Fibroblast of lung (primary cell): ENCODE data around the gene SAG. TPM values are rescaled to one million over a fixed set of nuclear protein-coding genes. Genes with fewer than 3 reads are reported as not detected.
A peak's percentile ranks its signal among the peaks of the same experiment; 100 is the strongest.

ENCODE experiments used
- DNase-seq, 2 donors: peaks; one replicate each; pipeline versions ENCODE4 v3.0.0 to v3.0.0-alpha.2; 2010; ENCODE audit warnings: low read depth in 2 of 2
- H2AFZ ChIP-seq: 2 replicates; pipeline ENCODE4 v1.5.1; 2012; ENCODE audit warnings: low read length, control low read depth, inconsistent platforms
- H3K27ac ChIP-seq: 2 replicates; pipeline ENCODE4 v1.5.1; 2011; ENCODE audit warnings: low read length, control low read depth; ENCODE audit not compliant: insufficient read depth
- H3K27me3 ChIP-seq: 2 replicates; pipeline ENCODE4 v1.5.1; 2011; ENCODE audit warnings: mild to moderate bottlenecking, low read length; ENCODE audit not compliant: control insufficient read depth, insufficient read depth
- H3K36me3 ChIP-seq: 2 replicates; pipeline ENCODE4 v1.5.1; 2011; ENCODE audit warnings: low read length; ENCODE audit not compliant: control insufficient read depth, insufficient read depth
- H3K4me1 ChIP-seq: 2 replicates; pipeline ENCODE4 v1.5.1; 2011; ENCODE audit warnings: low read length; ENCODE audit not compliant: control insufficient read depth, insufficient read depth; ENCODE audit errors: extremely low read depth
- H3K4me2 ChIP-seq: 2 replicates; pipeline ENCODE4 v1.5.1; 2011; ENCODE audit warnings: low read length, control low read depth; ENCODE audit not compliant: insufficient read depth; ENCODE audit errors: extremely low read depth
- H3K4me3 ChIP-seq, 4 experiments: fragments of 200-600 bp in 1 of 4; sonication (generic) in 1 of 4; replicated peaks in 1 of 4; 2 replicates each; pipeline ENCODE4 v1.5.1; 2011 to 2016; ENCODE audit warnings: low read length in 4 of 4, low read depth in 3 of 4, mild to moderate bottlenecking in 3 of 4, control low read depth in 2 of 4, inconsistent platforms in 1 of 4, mixed read lengths in 1 of 4; ENCODE audit not compliant: insufficient read depth in 1 of 4; ENCODE audit errors: control extremely low read depth in 1 of 4
- H3K79me2 ChIP-seq: 2 replicates; pipeline ENCODE4 v1.5.1; 2012; ENCODE audit warnings: mild to moderate bottlenecking, low read length, inconsistent platforms; ENCODE audit not compliant: control insufficient read depth, insufficient read depth
- H3K9ac ChIP-seq: 2 replicates; pipeline ENCODE4 v1.5.1; 2011; ENCODE audit warnings: mild to moderate bottlenecking, low read length, control low read depth; ENCODE audit not compliant: insufficient read depth
- H3K9me3 ChIP-seq: 2 replicates; pipeline ENCODE4 v1.5.1; 2012; ENCODE audit warnings: low read depth, low read length; ENCODE audit not compliant: control insufficient read depth, insufficient read depth
- H4K20me1 ChIP-seq: 2 replicates; pipeline ENCODE4 v1.5.1; 2011; ENCODE audit warnings: low read length; ENCODE audit not compliant: control insufficient read depth, insufficient read depth; ENCODE audit errors: extremely low read depth
- CTCF ChIP-seq, 2 donors: IDR thresholded peaks in 1 of 2; conservative IDR thresholded peaks in 1 of 2; 1 replicate in 1 of 2; 2 replicates in 1 of 2; pipeline ENCODE4 v1.5.1; 2011 to 2012; ENCODE audit warnings: low read length in 2 of 2, control low read depth in 1 of 2, inconsistent platforms in 1 of 2, low read depth in 1 of 2, mild to moderate bottlenecking in 1 of 2
- EZH2 ChIP-seq: IDR thresholded peaks from 2 replicates; pipeline ENCODE4 v1.5.1; 2012; ENCODE audit warnings: low read length, control low read depth, mild to moderate bottlenecking; ENCODE audit errors: missing control alignments
- polyA plus RNA-seq, 2 donors: library from polyadenylated mRNA; depleted of rRNA in 1 of 2; stranded (reverse) in 1 of 2; unstranded in 1 of 2; fragments of >200 nt; gene quantifications; 2 replicates each; pipeline ENCODE4 v1.2.1, GENCODE V29; 2011 to 2012; ENCODE audit warnings: missing spikeins in 1 of 2
- total RNA-seq: library from RNA; depleted of rRNA; stranded (reverse); fragments of >200 nt; gene quantifications from 2 replicates; pipeline ENCODE4 v1.2.1, GENCODE V29; 2014

The SAG gene
- total and polyA plus RNA-seq, 2 donors (not counting 1 experiment from before 2014, with no cell fraction given), result not detected

GRCh38 chr2:233328922-233329321, 21.3 kb downstream of the SAG start:
- DNase-seq, result no peak
- Histone ChIP-seq H3K9ac (no peak overlapping the region), H3K27me3 (no peaks in the 10 kb centered on the region), H3K27ac (no peak overlapping the region), H3K4me3 (no peak overlapping the region), H3K4me2 (no peak overlapping the region), H2AFZ (no peak overlapping the region), H3K9me3 (no peaks in the 10 kb centered on the region), H4K20me1 (no peaks in the 10 kb centered on the region), H3K4me1 (no peaks in the 10 kb centered on the region), H3K79me2 (no peaks in the 10 kb centered on the region), H3K36me3 (no peaks in the 10 kb centered on the region)
- no peak for TF ChIP-seq EZH2
- TF ChIP-seq CTCF (conservative IDR thresholded peaks at IDR 0.05 in 1 of 2, IDR thresholded peaks at IDR 0.05 in 1 of 2; ENCODE audit: low read depth in 1 of 2, low read length in 2 of 2), result no peak

DNA sequence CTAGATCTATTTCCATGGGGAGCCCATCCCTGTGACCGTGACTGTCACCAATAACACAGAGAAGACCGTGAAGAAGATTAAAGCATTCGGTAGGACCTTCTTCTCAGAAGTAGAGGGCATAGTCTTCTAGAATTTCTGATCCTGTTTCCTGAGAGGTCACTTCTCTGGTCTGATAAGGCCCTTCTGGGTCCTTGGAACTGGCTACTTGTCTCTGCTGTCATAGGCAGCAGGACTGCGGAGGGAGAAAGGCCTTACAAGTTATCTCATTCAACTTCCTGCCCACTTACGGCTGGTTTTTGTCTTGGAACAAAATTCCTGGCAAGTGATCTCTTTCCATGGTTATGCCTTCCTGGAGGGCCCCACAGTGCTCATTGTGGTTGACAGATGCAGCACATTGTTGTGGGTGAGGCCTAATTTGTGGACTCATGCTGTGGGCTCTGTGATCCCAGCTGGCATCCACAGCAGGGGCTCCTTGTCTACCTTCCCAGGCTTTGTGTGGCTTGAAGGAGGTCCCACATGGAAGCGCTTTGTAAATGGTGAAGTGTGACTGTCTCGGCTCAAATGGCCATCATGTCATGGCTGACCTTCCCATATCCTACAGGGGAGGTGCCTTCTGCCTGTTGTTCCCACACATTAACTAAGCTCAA, 22.0 kb downstream of the SAG start:
- no peak overlapping the region for H3K4me3 ChIP-seq
- no peaks in the 10 kb centered on the region for H4K20me1 ChIP-seq
- no peaks in the 10 kb centered on the region for H3K9me3 ChIP-seq
- no peak for TF ChIP-seq EZH2
- TF ChIP-seq CTCF (conservative IDR thresholded peaks at IDR 0.05 in 1 of 2, IDR thresholded peaks at IDR 0.05 in 1 of 2; ENCODE audit: low read depth in 1 of 2, low read length in 2 of 2), result no peak
- H3K36me3 ChIP-seq, result no peaks in the 10 kb centered on the region
- H3K4me2 ChIP-seq, result no peak overlapping the region
- H3K27me3 ChIP-seq, result no peaks in the 10 kb centered on the region
- no peaks in the 10 kb centered on the region for H3K79me2 ChIP-seq
- peak in 1 of 2 donors; percentile 60 for DNase-seq
- no peaks in the 10 kb centered on the region for H3K4me1 ChIP-seq
- no peak overlapping the region for H2AFZ ChIP-seq
- H3K9ac ChIP-seq, result no peak overlapping the region
- H3K27ac ChIP-seq, result no peak overlapping the region

DNA sequence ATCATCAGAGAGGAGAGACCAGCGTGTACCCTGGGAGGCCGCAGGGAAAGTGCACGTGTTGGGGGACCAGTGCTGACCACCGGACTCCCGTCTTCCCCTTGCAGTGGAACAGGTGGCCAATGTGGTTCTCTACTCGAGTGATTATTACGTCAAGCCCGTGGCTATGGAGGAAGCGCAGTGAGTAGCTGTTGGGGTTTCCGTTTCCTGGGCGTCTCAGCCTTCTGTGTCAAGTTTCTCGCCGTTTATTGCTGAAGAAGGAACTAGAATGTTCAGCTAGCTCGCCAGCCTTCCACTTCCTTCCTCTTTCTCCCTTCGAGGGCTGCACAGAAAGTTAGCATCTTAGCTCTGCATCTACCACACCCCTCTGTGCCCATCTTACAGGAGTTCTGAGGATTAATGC, 23.9 kb downstream of the SAG start:
- H3K4me2 ChIP-seq, result no peak overlapping the region
- no peaks in the 10 kb centered on the region for H4K20me1 ChIP-seq
- H3K79me2 ChIP-seq, result no peaks in the 10 kb centered on the region
- TF ChIP-seq CTCF (conservative IDR thresholded peaks at IDR 0.05 in 1 of 2, IDR thresholded peaks at IDR 0.05 in 1 of 2; ENCODE audit: low read depth in 1 of 2, low read length in 2 of 2), result no peak
- TF ChIP-seq EZH2, result no peak
- no peak overlapping the region for H3K27ac ChIP-seq
- H3K9ac ChIP-seq, result no peak overlapping the region
- H3K27me3 ChIP-seq, result no peaks in the 10 kb centered on the region
- no peaks in the 10 kb centered on the region for H3K36me3 ChIP-seq
- no peak overlapping the region for H3K4me3 ChIP-seq
- H2AFZ ChIP-seq, result no peak overlapping the region
- no peaks in the 10 kb centered on the region for H3K9me3 ChIP-seq
- DNase-seq, result no peak
- no peaks in the 10 kb centered on the region for H3K4me1 ChIP-seq
